Caki2 (cell line): ENCODE results near the gene SCN1B. TPM values are rescaled to one million over a fixed set of nuclear protein-coding genes. Genes with fewer than 3 reads are reported as not detected.

Source experiments
- DNase-seq: peaks from one replicate; pipeline ENCODE4 v3.0.0-alpha.2; 2015; ENCODE audit warnings: low read depth
- in situ Hi-C: cut with HindIII; loops from 2 replicates; pipeline ENCODE4 v1.10.0; 2016; ENCODE audit warnings: low sequenced_read_pairs, low pct_unique_long_range_greater_than_20kb, mixed read lengths
- total RNA-seq: library from RNA; depleted of rRNA; stranded (reverse); fragments of >200 nt; shearing (Covaris generic); gene quantifications from 2 replicates; pipeline ENCODE4 v1.2.3, GENCODE V29; 2014; ENCODE audit warnings: low replicate concordance

Gene SCN1B
- total RNA-seq, 1 experiment from 2014 or later: 3.3 TPM

GRCh38 chr19:35060160-35060855, 30.0 kb downstream of the SCN1B start:
- DNase-seq: no peak
- in situ Hi-C loops: no loop called here

- no peak for DNase-seq
- in situ Hi-C loops: no loop called here
Observed at GRCh38 chr19:35061583-35062373, 31.5 kb downstream of the SCN1B start.

- in situ Hi-C loops: no loop called here
- no peak for DNase-seq
Observed at GRCh38 chr19:35062942-35063341, 32.7 kb downstream of the SCN1B start.

DNA sequence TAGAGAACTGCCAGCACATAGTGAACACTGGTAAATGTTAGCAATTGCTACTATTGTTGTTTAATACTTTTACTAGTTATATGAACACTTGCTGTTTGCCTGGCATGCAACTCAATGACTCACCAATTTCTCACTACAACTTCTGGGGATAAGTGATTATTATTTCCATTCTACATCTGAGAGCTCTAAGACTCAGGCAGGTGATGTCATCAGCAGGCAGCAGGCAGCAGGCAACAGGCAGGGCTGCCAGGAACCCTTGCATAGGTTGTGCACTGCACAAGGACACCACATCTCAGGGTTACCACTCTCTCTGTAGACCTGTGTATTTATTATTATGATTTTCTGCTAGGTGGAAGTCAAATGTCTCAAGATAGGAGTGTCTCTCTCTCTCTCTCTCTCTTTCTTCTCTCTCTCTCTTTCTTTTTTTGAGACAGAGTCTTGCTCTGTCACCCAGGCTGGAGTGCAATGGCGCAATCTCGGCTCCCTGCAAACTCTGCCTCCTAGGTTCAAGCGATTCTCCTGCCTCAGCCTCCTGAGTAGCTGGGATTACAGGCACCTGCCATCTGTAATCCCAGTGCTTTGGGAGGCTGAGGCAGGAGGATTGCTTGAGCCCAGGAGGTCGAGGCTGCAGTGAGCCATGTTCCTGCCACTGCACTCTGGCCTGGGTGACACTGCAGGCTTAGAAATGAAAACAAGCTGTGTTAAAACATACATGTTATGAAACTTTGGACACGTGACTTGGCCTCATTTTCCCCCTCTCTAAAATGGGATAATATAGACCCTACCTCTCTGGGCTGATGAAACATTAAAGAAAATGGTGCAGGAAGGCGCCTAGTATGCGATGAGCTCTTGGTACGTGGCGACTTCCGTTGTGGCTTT, 33.9 kb downstream of the SCN1B start:
- peak; percentile 17 for DNase-seq
- in situ Hi-C loops: no loop called here

DNA sequence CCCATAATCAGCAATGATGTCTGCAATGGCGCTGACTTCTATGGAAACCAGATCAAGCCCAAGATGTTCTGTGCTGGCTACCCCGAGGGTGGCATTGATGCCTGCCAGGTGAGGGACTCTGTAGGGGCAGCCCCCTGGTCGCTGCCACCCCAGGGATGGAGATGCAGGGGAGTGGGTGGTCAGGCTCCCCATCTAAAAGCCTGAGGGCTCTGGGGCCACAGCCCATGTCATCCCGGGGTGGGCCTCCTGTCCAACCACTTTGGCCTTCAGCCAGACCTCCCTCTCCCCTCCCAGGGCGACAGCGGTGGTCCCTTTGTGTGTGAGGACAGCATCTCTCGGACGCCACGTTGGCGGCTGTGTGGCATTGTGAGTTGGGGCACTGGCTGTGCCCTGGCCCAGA, 35.3 kb downstream of the SCN1B start:
- DNase-seq: no peak
- in situ Hi-C loops: no loop called here

DNA sequence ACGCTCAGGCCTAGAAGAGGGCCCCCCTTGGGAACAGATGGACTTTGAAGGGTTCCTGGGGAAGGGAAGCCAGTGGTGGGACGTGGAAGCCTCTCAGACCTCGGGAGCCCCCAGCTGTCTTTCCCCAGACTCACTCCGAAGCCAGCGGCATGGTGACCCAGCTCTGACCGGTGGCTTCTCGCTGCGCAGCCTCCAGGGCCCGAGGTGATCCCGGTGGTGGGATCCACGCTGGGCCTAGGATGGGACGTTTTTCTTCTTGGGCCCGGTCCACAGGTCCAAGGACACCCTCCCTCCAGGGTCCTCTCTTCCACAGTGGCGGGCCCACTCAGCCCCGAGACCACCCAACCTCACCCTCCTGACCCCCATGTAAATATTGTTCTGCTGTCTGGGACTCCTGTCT, 35.9 kb downstream of the SCN1B start:
- no peak for DNase-seq
- in situ Hi-C loops: no loop called here

GRCh38 chr19:35066691-35067563, 36.7 kb downstream of the SCN1B start:
- peak; percentile 58 for DNase-seq
- in situ Hi-C loops: no loop called here

GRCh38 chr19:35068941-35069634, 38.8 kb downstream of the SCN1B start:
- no peak for DNase-seq
- in situ Hi-C loops: no loop called here

- DNase-seq: no peak
- in situ Hi-C loops: no loop called here
Observed at GRCh38 chr19:35069696-35070095, 39.4 kb downstream of the SCN1B start.

DNA sequence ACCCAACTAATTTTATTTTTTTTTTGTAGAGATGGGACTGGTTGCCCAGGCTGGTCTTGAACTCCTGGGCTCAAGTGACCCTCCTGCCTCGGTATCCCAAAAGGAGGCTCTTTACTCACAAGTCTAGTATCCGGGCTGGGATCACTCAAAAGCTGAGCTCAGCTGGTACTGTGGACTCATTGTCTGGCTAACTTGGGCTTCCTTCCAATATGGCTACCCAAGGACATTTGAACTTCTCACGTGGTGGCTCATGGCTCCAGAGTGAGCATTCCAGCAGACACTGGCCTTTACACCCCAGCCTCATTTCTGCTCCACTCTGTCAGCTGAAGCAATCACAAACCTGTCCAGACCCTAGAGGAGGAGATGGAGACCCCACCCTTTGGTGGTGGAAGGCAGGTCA, 40.2 kb downstream of the SCN1B start:
- DNase-seq: no peak
- in situ Hi-C loops: no loop called here

GRCh38 chr19:35073516-35073915, 43.2 kb downstream of the SCN1B start:
- in situ Hi-C loops: no loop called here
- no peak for DNase-seq

DNA sequence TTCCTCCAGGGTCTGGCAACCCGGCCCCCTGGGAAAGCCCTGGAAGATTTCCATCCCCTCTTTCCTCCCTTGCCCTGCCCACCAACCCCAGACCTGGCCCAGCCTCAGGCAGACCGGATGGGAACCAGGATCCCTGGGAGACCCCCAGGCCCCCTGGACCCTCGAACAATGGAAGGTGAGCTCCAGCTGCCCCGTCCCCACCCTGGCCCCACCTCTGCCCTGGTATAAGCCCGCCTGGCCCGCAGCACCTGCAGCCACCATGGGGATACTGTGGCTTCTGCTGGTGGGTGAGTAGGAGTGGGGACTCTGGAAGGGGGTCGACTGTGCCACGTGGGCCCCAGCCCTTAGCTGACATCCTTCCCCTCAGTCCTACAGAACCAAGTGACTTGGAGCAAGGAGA, 43.7 kb downstream of the SCN1B start:
- no peak for DNase-seq
- in situ Hi-C loops: no loop called here

GRCh38 chr19:35074426-35075201, 44.3 kb downstream of the SCN1B start:
- in situ Hi-C loops: no loop called here
- no peak for DNase-seq

DNA sequence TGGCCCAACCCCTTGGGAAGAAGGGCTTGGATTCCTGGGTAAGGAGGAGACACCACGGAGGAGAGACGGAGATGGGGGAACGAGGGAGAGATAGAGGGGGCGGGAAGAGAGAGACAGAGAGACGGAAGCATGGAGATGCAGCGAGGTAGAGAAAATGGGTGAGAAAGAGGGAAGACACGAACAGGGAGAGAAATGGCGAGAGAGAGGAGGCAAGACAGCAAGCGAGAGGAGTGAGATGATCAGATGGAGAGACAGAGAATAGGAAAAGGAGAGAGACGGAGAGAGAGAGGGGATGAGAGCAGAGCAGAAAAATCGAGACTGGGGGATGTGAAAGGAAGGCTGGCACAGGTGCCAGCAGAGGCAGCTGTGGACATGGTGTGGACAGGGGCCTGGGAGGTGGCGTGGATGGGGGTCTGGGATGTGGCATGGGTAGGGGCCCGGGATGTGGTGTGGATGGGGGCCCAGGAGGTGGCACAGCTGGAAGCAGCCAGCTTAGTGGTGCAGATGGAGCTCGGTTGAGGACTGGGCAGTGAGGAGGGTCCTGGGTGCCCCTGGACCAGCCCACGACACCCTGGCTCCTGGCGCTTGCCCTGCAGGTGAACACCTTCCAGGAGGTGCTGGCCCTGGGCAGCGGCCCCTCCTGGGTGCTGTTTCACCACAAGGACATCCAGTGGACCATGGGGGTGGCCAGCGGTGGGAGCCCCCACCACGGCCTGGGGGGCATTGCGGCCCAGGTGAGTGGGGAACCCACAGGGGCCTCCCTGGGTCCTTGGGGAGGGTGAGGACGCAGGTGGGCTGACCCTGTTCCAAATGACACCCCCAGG, 45.1 kb downstream of the SCN1B start:
- in situ Hi-C loops: no loop called here
- no peak for DNase-seq

DNA sequence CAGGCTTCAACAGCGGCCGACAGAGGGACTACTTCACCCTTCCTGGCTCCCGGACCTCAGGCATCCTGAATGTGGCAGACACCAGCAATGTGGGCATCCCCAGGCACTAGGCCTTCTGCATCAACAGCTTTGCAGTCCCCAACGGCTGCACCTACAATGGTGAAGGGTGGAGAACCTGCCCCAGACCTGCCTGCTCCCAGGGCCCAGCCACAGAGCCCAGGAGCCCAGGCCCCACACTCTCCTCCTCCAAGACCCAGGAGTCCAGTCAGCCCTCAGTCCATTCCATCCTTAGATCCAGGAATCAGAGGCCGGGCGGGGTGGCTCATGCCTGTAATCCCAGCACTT, 45.7 kb downstream of the SCN1B start:
- in situ Hi-C loops: no loop called here
- DNase-seq: no peak

GRCh38 chr19:35076657-35077056, 46.4 kb downstream of the SCN1B start:
- no peak for DNase-seq
- in situ Hi-C loops: no loop called here
